HL-60/S4 (cell line): ENCODE data around the gene SETBP1.

Experiments used
- in situ Hi-C: fragments of 300-500 bp; cut with MboI; formaldehyde crosslinking; loops from 2 replicates; pipeline ENCODE4 v1.14.3; 2022; ENCODE audit warnings: low sequenced_read_pairs

The SETBP1 gene

GRCh38 chr18:44729631-44730101 lies 49.0 kb downstream of the SETBP1 start:
- in situ Hi-C loops, result no loop called here

- in situ Hi-C loops, result no loop called here
These were observed 50.3 kb downstream of the SETBP1 start for GRCh38 chr18:44730803-44731529.

- in situ Hi-C loops, result no loop called here
These were observed 51.0 kb downstream of the SETBP1 start for GRCh38 chr18:44731530-44732237.

- in situ Hi-C loops, result no loop called here
These were observed 51.5 kb downstream of the SETBP1 start for GRCh38 chr18:44732238-44732563.

GRCh38 chr18:44732599-44732998 lies 51.9 kb downstream of the SETBP1 start:
- in situ Hi-C loops, result no loop called here

- in situ Hi-C loops, result no loop called here
These were observed 52.5 kb downstream of the SETBP1 start for GRCh38 chr18:44733069-44733753.

- in situ Hi-C loops, result no loop called here
These were observed 53.2 kb downstream of the SETBP1 start for GRCh38 chr18:44733754-44734465.

- in situ Hi-C loops, result no loop called here
These were observed 54.4 kb downstream of the SETBP1 start for GRCh38 chr18:44735096-44735495.

GRCh38 chr18:44736664-44737380 lies 56.1 kb downstream of the SETBP1 start:
- in situ Hi-C loops, result no loop called here

- in situ Hi-C loops, result no loop called here
These were observed 56.9 kb downstream of the SETBP1 start for GRCh38 chr18:44737623-44738022.

GRCh38 chr18:44740000-44740399 lies 59.3 kb downstream of the SETBP1 start:
- in situ Hi-C loops, result no loop called here

- in situ Hi-C loops, result no loop called here
These were observed 60.4 kb downstream of the SETBP1 start for GRCh38 chr18:44741085-44741484.

- in situ Hi-C loops, result no loop called here
These were observed 60.8 kb downstream of the SETBP1 start for GRCh38 chr18:44741511-44741910.

- in situ Hi-C loops, result no loop called here
These were observed 61.4 kb downstream of the SETBP1 start for GRCh38 chr18:44742126-44742525.

- in situ Hi-C loops, result no loop called here
These were observed 62.1 kb downstream of the SETBP1 start for GRCh38 chr18:44742718-44743311.

- in situ Hi-C loops, result no loop called here
These were observed 62.9 kb downstream of the SETBP1 start for GRCh38 chr18:44743631-44744030.

GRCh38 chr18:44744161-44745121 lies 63.8 kb downstream of the SETBP1 start:
- in situ Hi-C loops, result no loop called here

- in situ Hi-C loops, result no loop called here
These were observed 66.5 kb downstream of the SETBP1 start for GRCh38 chr18:44747157-44747556.

GRCh38 chr18:44748582-44748981 lies 67.9 kb downstream of the SETBP1 start:
- in situ Hi-C loops, result no loop called here
